K562 (cell line): ENCODE measurements around the gene PTAFR. TPM values are rescaled to one million over a fixed set of nuclear protein-coding genes. Genes with fewer than 3 reads are reported as not detected.
A peak's percentile ranks its signal among the peaks of the same experiment; 100 is the strongest.

Source experiments
- ATAC-seq: fragments of 200-7000 bp; cut with Tn5 transposase; 3 replicates; pipeline ENCODE4 v1.9.1; 2020; ENCODE audit warnings: moderate library complexity
- BruUV-seq: library from RNA; stranded (reverse); fragments of 400-500 nt; replicated peaks from 2 replicates; lab custom pipeline; 2021; lab: Mats Ljungman, UMichigan
- CTCF ChIA-PET: fragments of 300-600 bp; formaldehyde crosslinking; extraction: SDS; loops from one replicate; lab custom pipeline; 2021; ENCODE audit warnings: low intra/inter-chr PET ratio; lab: Yijun Ruan, JAX
- POLR2A ChIA-PET: fragments of 300-600, 350-650 bp; sonication (Branson Sonifier 250); formaldehyde crosslinking; extraction: SDS; loops from one replicate; lab custom pipeline; 2021; ENCODE audit warnings: antibody characterized with exemption, inconsistent platforms; lab: Yijun Ruan, JAX
- DNase-seq, 4 experiments: peaks; one replicate each; pipeline versions ENCODE4 v3.0.0 to v3.0.0-alpha.2; 2011 to 2018; ENCODE audit warnings: low spot score in 3 of 4, mixed read lengths in 3 of 4; ENCODE audit errors: extremely low read depth in 1 of 4
- FAIRE-seq: peaks from 2 replicates; lab custom pipeline; 2011; peaks lifted over from hg19 to GRCh38; lab: Jason Lieb, UNC
- H2AFZ ChIP-seq: 2 replicates; pipeline ENCODE4 v1.6.0; 2011; ENCODE audit warnings: low read depth, low read length, control low read depth, inconsistent platforms
- H3K27ac ChIP-seq: fragments of 200-600 bp; 3 replicates; pipeline ENCODE4 v1.8.0; 2011; ENCODE audit warnings: low read depth, mild to moderate bottlenecking, control low read depth, inconsistent platforms, low read length, moderate library complexity, mixed read lengths; ENCODE audit errors: extremely low read depth
- H3K27me3 ChIP-seq, 2 experiments: fragments of 300-600 bp in 1 of 2; 2 replicates in 1 of 2; 3 replicates in 1 of 2; pipeline versions ENCODE4 v1.6.0 to v1.8.0; 2011; ENCODE audit warnings: inconsistent platforms in 2 of 2, low read length in 2 of 2, mild to moderate bottlenecking in 1 of 2, mixed read lengths in 1 of 2, moderate library complexity in 1 of 2; ENCODE audit not compliant: control insufficient read depth in 2 of 2, insufficient read depth in 2 of 2
- H3K36me3 ChIP-seq: fragments of 300-600 bp; 3 replicates; pipeline ENCODE4 v1.8.0; 2011; ENCODE audit warnings: mild to moderate bottlenecking, low read length, inconsistent platforms; ENCODE audit not compliant: control insufficient read depth, insufficient read depth
- H3K4me1 ChIP-seq, 2 experiments: fragments of 200-600 bp in 1 of 2; replicated peaks in 1 of 2; 2 replicates in 1 of 2; 3 replicates in 1 of 2; pipeline versions ENCODE4 v1.5.1 to v1.8.0; 2011; ENCODE audit warnings: inconsistent platforms in 2 of 2, low read length in 2 of 2, mild to moderate bottlenecking in 1 of 2, mixed read lengths in 1 of 2, moderate library complexity in 1 of 2; ENCODE audit not compliant: control insufficient read depth in 2 of 2, insufficient read depth in 2 of 2
- H3K4me2 ChIP-seq: 2 replicates; pipeline ENCODE4 v1.6.1; 2011; ENCODE audit warnings: low read length, control low read depth, inconsistent platforms, mixed read lengths; ENCODE audit not compliant: insufficient read depth
- H3K4me3 ChIP-seq: fragments of 200-600 bp; sonication (generic), shearing (Covaris generic); 2 replicates; pipeline ENCODE4 v1.5.1; 2016; ENCODE audit warnings: control low read depth, inconsistent platforms
- H3K79me2 ChIP-seq: fragments of 200-600 bp; 3 replicates; pipeline ENCODE4 v1.8.0; 2011; ENCODE audit warnings: low read length, inconsistent platforms; ENCODE audit not compliant: control insufficient read depth, insufficient read depth
- H3K9ac ChIP-seq, 2 experiments: 2 replicates each; pipeline versions ENCODE4 v1.6.0 to v1.6.1; 2011; ENCODE audit warnings: low read depth in 2 of 2, low read length in 2 of 2, control low read depth in 1 of 2, inconsistent platforms in 1 of 2, mild to moderate bottlenecking in 1 of 2, mixed read lengths in 1 of 2; ENCODE audit not compliant: insufficient read depth in 1 of 2
- H3K9me1 ChIP-seq: one replicate; pipeline ENCODE4 v1.6.0; 2011; ENCODE audit warnings: inconsistent platforms, mild to moderate bottlenecking, low read length, moderate library complexity; ENCODE audit not compliant: control insufficient read depth, insufficient read depth
- H3K9me3 ChIP-seq: replicated peaks from 2 replicates; pipeline ENCODE4 v1.5.1; 2011; ENCODE audit warnings: low read depth, low read length, inconsistent platforms; ENCODE audit not compliant: control insufficient read depth, insufficient read depth
- H4K20me1 ChIP-seq: replicated peaks from 2 replicates; pipeline ENCODE4 v1.6.1; 2011; ENCODE audit warnings: low read length, inconsistent platforms, mixed read lengths; ENCODE audit not compliant: control insufficient read depth, insufficient read depth
- ARNT ChIP-seq, 2 experiments: fragments of 450-650 bp; IDR thresholded peaks; 2 replicates each; pipeline ENCODE4 v1.6.1; 2016; ENCODE audit warnings: mild to moderate bottlenecking in 1 of 2
- BCOR ChIP-seq: fragments of 450-650 bp; IDR thresholded peaks from 2 replicates; pipeline ENCODE4 v1.6.1; 2016
- GTF2F1 ChIP-seq: IDR thresholded peaks from 2 replicates; pipeline ENCODE4 v1.6.1; 2011; ENCODE audit warnings: low read depth, low read length, improper control_type of control experiment
- KDM4B ChIP-seq, 2 experiments: fragments of 450-650 bp in 1 of 2; sonication (generic) in 1 of 2; IDR thresholded peaks; 2 replicates each; pipeline ENCODE4 v1.6.1; 2016 to 2017; ENCODE audit warnings: borderline replicate concordance in 2 of 2, antibody characterized with exemption in 1 of 2, low read depth in 1 of 2, mild to moderate bottlenecking in 1 of 2
- POLR3A ChIP-seq: IDR thresholded peaks from 2 replicates; pipeline ENCODE4 v1.6.1; 2011; ENCODE audit warnings: borderline replicate concordance, mild to moderate bottlenecking, moderate library complexity; ENCODE audit not compliant: insufficient read length, insufficient read depth; ENCODE audit errors: extremely low read depth
- ZNF146 ChIP-seq: IDR thresholded peaks from one replicate; pipeline ENCODE4 v1.6.1; 2018; ENCODE audit warnings: missing compliant biosample characterization; ENCODE audit not compliant: unreplicated experiment
- ZNF398 ChIP-seq: fragments of 250-450 bp; sonication (Bioruptor Pico); IDR thresholded peaks from 2 replicates; pipeline ENCODE4 v1.8.0; 2021; ENCODE audit warnings: moderate library complexity, mild to moderate bottlenecking, inconsistent platforms
- ZNF76 ChIP-seq: fragments of 250-450 bp; sonication (Bioruptor Pico); IDR thresholded peaks from 2 replicates; pipeline ENCODE4 v1.4.0; 2020; ENCODE audit warnings: mild to moderate bottlenecking, moderate library complexity, borderline replicate concordance
- WGBS: fragments of 100-300 bp; shearing (Covaris generic); methylation state at CpG from one replicate; pipeline ENCODE4 v1.1.6; 2016; ENCODE audit warnings: low coverage, mixed read lengths; ENCODE audit not compliant: insufficient coverage; ENCODE audit errors: missing lambda C conversion rate; 5-methylcytosine and 5-hydroxymethylcytosine counted together
- in situ Hi-C: fragments of 300-500 bp; cut with MboI; formaldehyde crosslinking; loops from 4 replicates; pipeline ENCODE4 v1.15.0; 2018; ENCODE audit warnings: inconsistent platforms, mixed read lengths
- intact Hi-C: fragments of 100-400 bp; cut with micrococcal nuclease; formaldehyde crosslinking; loops from 2 replicates; pipeline ENCODE4 v1.14.2; 2022
- polyA plus RNA-seq, 8 experiments: library from polyadenylated mRNA; depleted of rRNA in 4 of 8; stranded (reverse) in 5 of 8; unstranded in 3 of 8; fragments of >200 nt; fragmentation: Nextera tagmentation in 2 of 8; fragmentation: Illumina TruSeq in 1 of 8; extraction: Ambion mirVana in 2 of 8; extraction: Trizol in 1 of 8; gene quantifications; 2 replicates each; pipeline versions ENCODE4 v1.2.1 to v1.2.3, GENCODE V29; 2011 to 2014; ENCODE audit warnings: inconsistent platforms in 1 of 8, missing spikeins in 1 of 8
- total RNA-seq, 7 experiments: library from RNA; depleted of rRNA in 6 of 7; stranded (reverse); fragments of >200 nt in 6 of 7; fragmentation: Illumina TruSeq in 2 of 7; extraction: Trizol in 2 of 7; gene quantifications; 2 replicates each; pipeline versions ENCODE4 v1.2.1 to v1.2.3, GENCODE V29; 2011 to 2021; ENCODE audit warnings: low replicate concordance in 1 of 7
- TF ChIP-seq, protein P1 (sequence below): fragments of 150-350 bp; conservative IDR thresholded peaks from 2 replicates; pipeline ENCODE4 v1.6.1; 2014; ENCODE audit warnings: low read length
- TF ChIP-seq, protein P2 (sequence below): sonication (generic); formaldehyde crosslinking; IDR thresholded peaks from 2 replicates; pipeline ENCODE4 v1.8.0; 2022; ENCODE audit warnings: mild to moderate bottlenecking, low read depth, missing genetic modification reagents

PTAFR gene
- total and polyA plus RNA-seq, 9 of the 15 experiments (the other 6 are each of a cell fraction or from before 2014, with no cell fraction given), result 0.15 to 0.55 (median 0.40) TPM; not detected in 1

GRCh38 chr1:28175955-28176485 lies 470 bp downstream of the PTAFR start:
- Histone ChIP-seq H3K27ac (no peak overlapping the region), H3K36me3 (no peaks in the 10 kb centered on the region), H3K4me1 (peaks cover 24 to 33% of the 10 kb centered on the region in 2 experiments), H2AFZ (no peak overlapping the region), H3K9ac (peak overlapping the region in 1 of 2 experiments; percentile 23; a peak in 2 of 4 replicates)
- in situ Hi-C loops, result no loop called here
- TF ChIP-seq POLR3A (no peak), ZNF76 (CRISPR knock-in tag) (no peak), BCOR (no peak), ZNF398 (no peak), ARNT (IDR thresholded peaks at IDR 0.05) (no peak), ZNF146 (no peak), KDM4B (IDR thresholded peaks at IDR 0.05; ENCODE audit: borderline replicate concordance in 2 of 2, low read depth in 1 of 2) (no peak), GTF2F1 (no peak)
- TF ChIP-seq, protein P1, sequence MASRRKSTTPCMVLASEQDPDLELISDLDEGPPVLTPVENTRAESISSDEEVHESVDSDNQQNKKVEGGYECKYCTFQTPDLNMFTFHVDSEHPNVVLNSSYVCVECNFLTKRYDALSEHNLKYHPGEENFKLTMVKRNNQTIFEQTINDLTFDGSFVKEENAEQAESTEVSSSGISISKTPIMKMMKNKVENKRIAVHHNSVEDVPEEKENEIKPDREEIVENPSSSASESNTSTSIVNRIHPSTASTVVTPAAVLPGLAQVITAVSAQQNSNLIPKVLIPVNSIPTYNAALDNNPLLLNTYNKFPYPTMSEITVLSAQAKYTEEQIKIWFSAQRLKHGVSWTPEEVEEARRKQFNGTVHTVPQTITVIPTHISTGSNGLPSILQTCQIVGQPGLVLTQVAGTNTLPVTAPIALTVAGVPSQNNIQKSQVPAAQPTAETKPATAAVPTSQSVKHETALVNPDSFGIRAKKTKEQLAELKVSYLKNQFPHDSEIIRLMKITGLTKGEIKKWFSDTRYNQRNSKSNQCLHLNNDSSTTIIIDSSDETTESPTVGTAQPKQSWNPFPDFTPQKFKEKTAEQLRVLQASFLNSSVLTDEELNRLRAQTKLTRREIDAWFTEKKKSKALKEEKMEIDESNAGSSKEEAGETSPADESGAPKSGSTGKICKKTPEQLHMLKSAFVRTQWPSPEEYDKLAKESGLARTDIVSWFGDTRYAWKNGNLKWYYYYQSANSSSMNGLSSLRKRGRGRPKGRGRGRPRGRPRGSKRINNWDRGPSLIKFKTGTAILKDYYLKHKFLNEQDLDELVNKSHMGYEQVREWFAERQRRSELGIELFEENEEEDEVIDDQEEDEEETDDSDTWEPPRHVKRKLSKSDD, result no peak
- TF ChIP-seq, protein P2, sequence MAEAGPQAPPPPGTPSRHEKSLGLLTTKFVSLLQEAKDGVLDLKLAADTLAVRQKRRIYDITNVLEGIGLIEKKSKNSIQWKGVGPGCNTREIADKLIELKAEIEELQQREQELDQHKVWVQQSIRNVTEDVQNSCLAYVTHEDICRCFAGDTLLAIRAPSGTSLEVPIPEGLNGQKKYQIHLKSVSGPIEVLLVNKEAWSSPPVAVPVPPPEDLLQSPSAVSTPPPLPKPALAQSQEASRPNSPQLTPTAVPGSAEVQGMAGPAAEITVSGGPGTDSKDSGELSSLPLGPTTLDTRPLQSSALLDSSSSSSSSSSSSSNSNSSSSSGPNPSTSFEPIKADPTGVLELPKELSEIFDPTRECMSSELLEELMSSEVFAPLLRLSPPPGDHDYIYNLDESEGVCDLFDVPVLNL, result no peak
- TF ChIP-seq, all 486 proteins: peak for 0
- no peak overlapping the region for H3K4me3 ChIP-seq
- H3K9me3 ChIP-seq, result no peaks in the 10 kb centered on the region
- 51% methylated on average over 8 of the region's 8 CpGs for WGBS
- H4K20me1 ChIP-seq, result no peaks in the 10 kb centered on the region
- no peaks in the 10 kb centered on the region for H3K79me2 ChIP-seq
- ChIA-PET CTCF (no interaction called here), POLR2A (no interaction called here)
- intact Hi-C loops, result no loop called here
- DNase-seq (no peak), ATAC-seq (no peak), FAIRE-seq (no peak)
- peaks cover 0 to 4% of the 10 kb centered on the region in 2 experiments; a peak in 2 of 5 replicates for H3K27me3 ChIP-seq
- H3K4me2 ChIP-seq, result no peak overlapping the region
- no peaks in the 10 kb centered on the region for H3K9me1 ChIP-seq
- BruUV-seq, result no TSS peak
